Pancreas (tissue), 10 donors: ENCODE measurements around the gene SLFN12. TPM values are rescaled to one million over a fixed set of nuclear protein-coding genes. Genes with fewer than 3 reads are reported as not detected.

ENCODE experiments used
- ATAC-seq, 4 donors: fragments of 200-7000 bp; cut with Tn5 transposase; one replicate each; pipeline versions ENCODE4 v1.8.0 to v1.9.1; 2020; ENCODE audit warnings: mild to moderate bottlenecking in 4 of 4, moderate library complexity in 4 of 4
- DNase-seq, 6 donors: peaks; one replicate each; pipeline ENCODE4 v3.0.0-alpha.2; 2020
- FAIRE-seq: peaks from 2 replicates; lab custom pipeline; 2012; peaks lifted over from hg19 to GRCh38; lab: Jason Lieb, UNC
- H3K27ac ChIP-seq, 4 donors: fragments of 200-600 bp; sonication (generic); 1 replicate in 3 of 4; 2 replicates in 1 of 4; pipeline versions ENCODE4 v1.5.0 to v1.8.0; 2020
- H3K27me3 ChIP-seq, 4 donors: fragments of 200-600 bp; one replicate each; pipeline ENCODE4 v1.8.0; 2021
- H3K36me3 ChIP-seq, 3 donors: fragments of 200-600 bp; sonication (generic) in 1 of 3; one replicate each; pipeline versions ENCODE4 v1.5.0 to v1.8.0; 2020 to 2021
- H3K4me1 ChIP-seq, 3 donors: fragments of 200-600 bp; one replicate each; pipeline ENCODE4 v1.8.0; 2021
- H3K4me3 ChIP-seq, 4 donors: fragments of 200-600 bp; sonication (generic) in 2 of 4; one replicate each; pipeline versions ENCODE4 v1.5.0 to v1.8.0; 2020 to 2021
- H3K9me3 ChIP-seq, 4 donors: fragments of 200-600 bp; one replicate each; pipeline ENCODE4 v1.8.0; 2021
- WGBS, 2 donors: extraction: QIAGEN DNeasy Blood & Tissue Kit; methylation state at CpG; one replicate each; pipeline ENCODE4 v1.1.7; 2013; 5-methylcytosine and 5-hydroxymethylcytosine counted together
- intact Hi-C, 3 donors: fragments of 100-400 bp; cut with DNase I; formaldehyde crosslinking; loops; one replicate each; pipeline versions ENCODE4 v1.11.1 to v1.14.2; 2022
- polyA plus RNA-seq, 2 donors: library from polyadenylated mRNA; stranded (reverse); fragments of 200-250 nt; gene quantifications; one replicate each; pipeline ENCODE4 v1.2.3, GENCODE V29; 2013
- total RNA-seq, 6 donors: library from RNA; stranded (reverse); fragmentation: NEBNext Ultra II Directional in 4 of 6; extraction: Animal tissue kit (Norgen Biotek cat#: 25700) in 4 of 6; gene quantifications; one replicate each; pipeline versions ENCODE4 v1.2.1 to v1.2.4, GENCODE V29; 2021 to 2023
- TF ChIP-seq, protein P1 (sequence below), 4 donors: fragments of 200-600 bp; sonication (generic) in 3 of 4; IDR thresholded peaks; one replicate each; pipeline versions ENCODE4 v1.5.0 to v1.8.0; 2021; ENCODE audit warnings: antibody characterized with exemption in 4 of 4
- donor health status: healthy with polysubstance abuse.
- donor health status: DM: no; HTN: no; CAD: no; lungs with moderate emphysema.
- donor health status: DM: no; HTN: no; CAD: no.
- donor health status: control.
- donor health status: control.
- donor health status: Bipolar disorder and iron deficiency.
- donor health status: DM: yes; HTN: yes; CAD: no.
- donor health status: DM: no; HTN: no; CAD: no.
- donor health status: DM: no; HTN: no; CAD: no.
- donor health status: DM: yes; HTN: yes; CAD: no.

The SLFN12 gene
- total and polyA plus RNA-seq, 8 donors, result 1.3 to 8.0 (median 1.9) TPM

DNA sequence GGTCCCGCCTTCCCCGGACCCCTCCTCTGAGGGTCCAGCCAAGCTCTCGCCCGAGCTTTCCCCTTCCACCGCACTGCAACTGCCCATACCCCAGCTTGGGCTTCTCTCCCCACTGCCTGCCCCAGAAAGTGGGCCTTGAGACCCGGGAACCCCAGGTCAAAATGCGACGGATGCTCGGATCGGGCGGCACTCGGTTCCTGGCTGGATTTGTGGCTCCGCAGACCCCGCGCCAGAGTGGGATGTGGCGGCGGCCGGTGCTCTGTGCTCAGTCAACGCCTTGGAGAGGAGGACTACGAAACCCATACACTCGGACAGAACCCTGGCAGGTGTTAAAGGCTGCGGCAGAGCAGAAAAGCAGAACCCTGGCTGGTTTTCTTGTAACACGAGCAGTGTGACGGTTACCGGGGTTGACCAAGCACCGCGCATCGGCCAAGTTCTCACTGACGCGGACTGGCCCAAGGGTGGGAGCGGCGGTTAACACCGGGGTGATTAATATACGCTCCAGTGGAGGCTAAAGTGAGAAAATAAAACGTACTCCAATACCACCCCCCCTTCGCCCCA is 17.2 kb upstream of the SLFN12 start:
- peak overlapping the region in 1 of 4 donors; percentile 58 for H3K4me3 ChIP-seq
- DNase-seq (peak in 1 of 6 donors; percentile 28), ATAC-seq (peak in 3 of 4 donors; percentile 35 to 40 (median 39)), FAIRE-seq (no peak)
- H3K4me1 ChIP-seq, result peaks cover 0 to 4% (median 0%) of the 10 kb centered on the region in 3 donors
- intact Hi-C loops, result loop anchor here in 1 of 3 donors (10.0 kb wide), 1 partner anchor 45 kb away; no protein-coding TSS in a partner anchor
- H3K36me3 ChIP-seq, result no peaks in the 10 kb centered on the region
- TF ChIP-seq, protein P1, sequence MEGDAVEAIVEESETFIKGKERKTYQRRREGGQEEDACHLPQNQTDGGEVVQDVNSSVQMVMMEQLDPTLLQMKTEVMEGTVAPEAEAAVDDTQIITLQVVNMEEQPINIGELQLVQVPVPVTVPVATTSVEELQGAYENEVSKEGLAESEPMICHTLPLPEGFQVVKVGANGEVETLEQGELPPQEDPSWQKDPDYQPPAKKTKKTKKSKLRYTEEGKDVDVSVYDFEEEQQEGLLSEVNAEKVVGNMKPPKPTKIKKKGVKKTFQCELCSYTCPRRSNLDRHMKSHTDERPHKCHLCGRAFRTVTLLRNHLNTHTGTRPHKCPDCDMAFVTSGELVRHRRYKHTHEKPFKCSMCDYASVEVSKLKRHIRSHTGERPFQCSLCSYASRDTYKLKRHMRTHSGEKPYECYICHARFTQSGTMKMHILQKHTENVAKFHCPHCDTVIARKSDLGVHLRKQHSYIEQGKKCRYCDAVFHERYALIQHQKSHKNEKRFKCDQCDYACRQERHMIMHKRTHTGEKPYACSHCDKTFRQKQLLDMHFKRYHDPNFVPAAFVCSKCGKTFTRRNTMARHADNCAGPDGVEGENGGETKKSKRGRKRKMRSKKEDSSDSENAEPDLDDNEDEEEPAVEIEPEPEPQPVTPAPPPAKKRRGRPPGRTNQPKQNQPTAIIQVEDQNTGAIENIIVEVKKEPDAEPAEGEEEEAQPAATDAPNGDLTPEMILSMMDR (IDR thresholded peaks at IDR 0.05), result no peak
- no peaks in the 10 kb centered on the region for H3K9me3 ChIP-seq
- peaks cover 0 to 9% (median 0%) of the 10 kb centered on the region in 4 donors for H3K27me3 ChIP-seq
- WGBS, 2 donors, result 12 to 15% methylated on average over 36 of the region's 36 CpGs
- H3K27ac ChIP-seq, result no peak overlapping the region

DNA sequence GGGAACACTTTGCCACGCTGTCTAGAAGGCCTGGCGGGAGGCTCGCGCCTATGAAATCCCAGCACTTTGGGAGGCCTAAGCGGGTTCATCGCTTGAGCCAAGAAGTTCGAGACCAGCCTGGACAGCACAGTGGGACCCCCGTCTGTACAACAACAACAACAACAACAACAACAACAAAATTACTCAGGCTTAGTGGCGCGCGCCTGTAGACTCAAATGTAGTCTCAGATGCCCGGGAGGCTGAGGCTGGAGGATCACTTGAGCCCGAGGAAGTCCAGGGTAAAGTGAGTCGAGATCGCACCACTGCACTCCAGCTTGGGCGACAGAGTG is 16.6 kb upstream of the SLFN12 start:
- H3K9me3 ChIP-seq, result no peaks in the 10 kb centered on the region
- H3K4me1 ChIP-seq, result peaks cover 0 to 4% (median 0%) of the 10 kb centered on the region in 3 donors
- H3K27ac ChIP-seq, result peak overlapping the region in 1 of 4 donors; percentile 57
- peak in 2 of 4 donors; percentile 3 to 4 for ATAC-seq
- TF ChIP-seq, protein P1 (IDR thresholded peaks at IDR 0.05), result no peak
- peaks cover 0 to 9% (median 0%) of the 10 kb centered on the region in 4 donors for H3K27me3 ChIP-seq
- intact Hi-C loops, result loop anchor here in 1 of 3 donors (10.0 kb wide), 1 partner anchor 46 kb away; no protein-coding TSS in a partner anchor
- no peak for DNase-seq
- FAIRE-seq, result no peak
- WGBS, 2 donors, result 20 to 24% methylated on average over 15 to 16 of the region's 16 CpGs
- peak overlapping the region in 3 of 4 donors; percentile 20 to 58 (median 42) for H3K4me3 ChIP-seq
- no peaks in the 10 kb centered on the region for H3K36me3 ChIP-seq

DNA sequence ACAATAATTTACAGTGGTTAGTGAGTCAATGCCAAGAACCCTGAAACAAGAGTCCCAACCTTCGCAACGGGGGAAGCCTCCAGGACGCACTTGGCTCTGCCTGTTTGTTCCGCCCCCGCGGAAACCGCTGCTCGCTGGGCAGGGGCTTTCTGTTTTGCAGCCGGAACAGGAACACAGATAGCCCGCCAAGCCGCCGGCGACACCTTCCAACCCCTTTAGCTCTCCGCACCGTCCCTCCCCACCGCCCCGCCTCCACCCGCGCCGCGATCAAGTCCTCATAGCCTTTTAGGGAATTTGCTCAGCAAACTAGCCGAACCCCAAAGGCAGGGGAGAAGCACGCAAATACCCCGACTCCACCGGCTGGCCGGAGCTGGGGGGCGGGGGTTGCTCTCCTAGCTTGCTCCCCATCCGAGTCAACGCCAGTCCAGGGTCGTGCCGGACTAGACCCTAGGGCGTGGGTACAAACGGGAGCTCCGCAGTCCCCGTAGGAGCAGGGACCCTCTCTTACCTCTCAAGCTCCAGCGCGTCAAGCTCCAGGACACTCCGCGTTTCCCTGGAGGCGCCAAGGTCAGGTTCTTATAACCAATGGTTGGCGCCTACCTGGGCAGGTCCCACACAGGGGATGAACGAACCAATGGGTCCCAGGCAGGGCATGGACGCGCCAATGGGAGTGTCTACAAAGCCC is 16.1 kb upstream of the SLFN12 start, which contains the start of gene SLFN13:
SLFN13 (minus strand) TSS at position 553 of the 685 bp plus-strand sequence. CDS start 3,086 bp downstream, outside the sequence.
- intact Hi-C loops, result loop anchor here in 1 of 3 donors (10.0 kb wide), 1 partner anchor 46 kb away; no protein-coding TSS in a partner anchor
- Histone ChIP-seq H3K4me3 (peak within 1 kb of the TSS; percentile 13 to 58 (median 31)), H3K9me3 (no peaks in the 10 kb centered on the region), H3K27ac (peak within 1 kb of the TSS in 2 of 4 donors; percentile 34 to 57), H3K27me3 (peaks cover 0 to 9% (median 0%) of the 10 kb centered on the region in 4 donors), H3K36me3 (no peaks in the 10 kb centered on the region), H3K4me1 (peaks cover 0 to 4% (median 0%) of the 10 kb centered on the region in 3 donors)
- FAIRE-seq, result no peak
- DNase-seq, result peak; percentile 49 to 84 (median 75)
- TF ChIP-seq, protein P1 (IDR thresholded peaks at IDR 0.05), result no peak
- WGBS, 2 donors, result 2 to 3% methylated on average over 44 of the region's 44 CpGs
- ATAC-seq, result peak; percentile 93 to 97 (median 94)

DNA sequence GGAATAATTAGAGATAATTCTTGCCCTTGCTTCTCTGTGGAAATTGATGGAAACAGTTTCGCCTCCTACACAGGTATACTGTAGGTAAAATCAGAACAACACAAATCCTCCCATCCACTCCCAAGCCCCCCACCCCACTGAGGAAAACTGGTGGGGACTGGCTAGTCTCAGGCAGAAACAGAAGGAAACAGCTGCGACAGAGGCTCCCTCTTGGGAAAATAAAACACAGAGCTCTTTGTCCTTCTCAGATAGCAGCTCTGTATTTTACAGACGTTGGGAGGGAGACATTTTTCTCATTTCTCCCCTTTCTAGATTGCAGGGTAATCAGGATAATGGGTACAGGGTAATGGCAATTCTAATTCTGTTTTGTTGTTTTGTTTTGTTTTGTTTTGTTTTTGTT is 15.2 kb upstream of the SLFN12 start:
- WGBS, 2 donors, result 43 to 47% methylated on average over 3 of the region's 3 CpGs
- H3K4me3 ChIP-seq, result peak overlapping the region in 2 of 4 donors; percentile 13 to 58

More for the DNA sequence above, 15.2 kb upstream of the SLFN12 start:
- no peak for FAIRE-seq
- intact Hi-C loops, result loop anchor here in 1 of 3 donors (10.0 kb wide), 1 partner anchor 47 kb away; no protein-coding TSS in a partner anchor
- TF ChIP-seq, protein P1 (IDR thresholded peaks at IDR 0.05), result no peak
- Histone ChIP-seq H3K27ac (no peak overlapping the region), H3K9me3 (no peaks in the 10 kb centered on the region), H3K27me3 (peaks cover 0 to 9% (median 0%) of the 10 kb centered on the region in 4 donors), H3K36me3 (no peaks in the 10 kb centered on the region), H3K4me1 (peaks cover 0 to 4% (median 0%) of the 10 kb centered on the region in 3 donors)
- ATAC-seq, result no peak
- DNase-seq, result no peak
